DND-41 (cell line): ENCODE data around the gene GNS.

Experiments used
- ATAC-seq: fragments of 200-7000 bp; cut with Tn5 transposase; 3 replicates; pipeline ENCODE4 v1.9.1; 2021; ENCODE audit warnings: low read depth; ENCODE audit not compliant: insufficient read depth
- DNase-seq: peaks from one replicate; pipeline ENCODE4 v3.0.0-alpha.2; 2020
- H2AFZ ChIP-seq: 2 replicates; pipeline ENCODE4 v1.6.0; 2012; ENCODE audit warnings: low read depth, low read length
- H3K27ac ChIP-seq: 2 replicates; pipeline ENCODE4 v1.5.1; 2012; ENCODE audit warnings: low read length, inconsistent platforms
- H3K27me3 ChIP-seq: fragments of 200-600 bp; sonication (generic); 2 replicates; pipeline ENCODE4 v1.6.0; 2012; ENCODE audit warnings: low read length, mild to moderate bottlenecking, inconsistent platforms; ENCODE audit not compliant: insufficient read depth, poor library complexity
- H3K36me3 ChIP-seq: 2 replicates; pipeline ENCODE4 v1.5.1; 2012; ENCODE audit warnings: low read length, inconsistent platforms; ENCODE audit not compliant: insufficient read depth
- H3K4me1 ChIP-seq: 2 replicates; pipeline ENCODE4 v1.5.1; 2012; ENCODE audit warnings: mild to moderate bottlenecking, low read length; ENCODE audit not compliant: insufficient read depth
- H3K4me2 ChIP-seq: 2 replicates; pipeline ENCODE4 v1.6.0; 2012; ENCODE audit warnings: mild to moderate bottlenecking, moderate library complexity, low read length, inconsistent platforms; ENCODE audit not compliant: insufficient read depth
- H3K4me3 ChIP-seq, 2 experiments: fragments of 200-600 bp in 1 of 2; shearing (Covaris generic) in 1 of 2; 2 replicates each; pipeline ENCODE4 v1.5.1; 2012 to 2016; ENCODE audit warnings: inconsistent platforms in 2 of 2, low read length in 2 of 2, mild to moderate bottlenecking in 2 of 2, low read depth in 1 of 2, moderate library complexity in 1 of 2
- H3K79me2 ChIP-seq: 2 replicates; pipeline ENCODE4 v1.6.0; 2012; ENCODE audit warnings: low read length, inconsistent platforms; ENCODE audit not compliant: insufficient read depth
- H3K9ac ChIP-seq: 2 replicates; pipeline ENCODE4 v1.6.0; 2012; ENCODE audit warnings: low read depth, mild to moderate bottlenecking, inconsistent platforms, low read length, moderate library complexity
- H3K9me3 ChIP-seq: 2 replicates; pipeline ENCODE4 v1.5.1; 2012; ENCODE audit warnings: low read length, moderate library complexity, mild to moderate bottlenecking, inconsistent platforms; ENCODE audit not compliant: insufficient read depth, severe bottlenecking
- H4K20me1 ChIP-seq: 2 replicates; pipeline ENCODE4 v1.6.0; 2012; ENCODE audit warnings: low read length; ENCODE audit not compliant: insufficient read depth
- EZH2 ChIP-seq: IDR thresholded peaks from 3 replicates; pipeline ENCODE4 v1.6.1; 2012; ENCODE audit warnings: borderline replicate concordance, low read depth, mild to moderate bottlenecking, moderate library complexity, low read length, inconsistent platforms; ENCODE audit not compliant: severe bottlenecking
- TF ChIP-seq, protein P1 (sequence below): IDR thresholded peaks from 2 replicates; pipeline ENCODE4 v1.5.1; 2012; ENCODE audit warnings: borderline replicate concordance, low read length, moderate library complexity, mild to moderate bottlenecking; ENCODE audit not compliant: poor library complexity, severe bottlenecking; ENCODE audit errors: extremely low read depth

Gene GNS

DNA sequence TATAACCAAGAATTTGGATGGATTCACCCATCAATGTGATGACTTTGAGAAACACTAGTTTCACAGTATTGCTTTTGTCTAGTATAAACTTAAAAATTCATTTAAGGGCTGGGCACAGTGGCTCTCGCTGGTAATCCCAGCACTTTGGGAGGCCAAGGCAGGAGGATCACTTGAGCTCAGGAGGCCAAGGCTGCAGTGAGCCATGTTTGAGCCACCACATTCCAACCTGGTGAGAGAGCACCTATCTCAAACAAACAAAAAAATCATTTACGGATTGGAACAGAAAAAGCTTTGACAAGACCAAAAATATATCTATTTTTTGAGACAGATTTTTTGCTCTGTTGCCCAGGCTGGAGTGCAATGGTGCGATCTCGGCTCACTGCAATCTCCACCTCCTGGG is 27.5 kb downstream of the GNS start:
- Histone ChIP-seq H3K79me2 (no peaks in the 10 kb centered on the region), H3K9ac (no peak overlapping the region), H2AFZ (no peak overlapping the region), H3K27ac (no peak overlapping the region), H3K4me3 (no peak overlapping the region), H4K20me1 (no peaks in the 10 kb centered on the region), H3K36me3 (peaks cover 32% of the 10 kb centered on the region), H3K27me3 (no peaks in the 10 kb centered on the region), H3K4me1 (peaks cover 5% of the 10 kb centered on the region; the same call in 1 of the 2 replicates), H3K9me3 (no peaks in the 10 kb centered on the region), H3K4me2 (no peak overlapping the region)
- TF ChIP-seq, protein P1, sequence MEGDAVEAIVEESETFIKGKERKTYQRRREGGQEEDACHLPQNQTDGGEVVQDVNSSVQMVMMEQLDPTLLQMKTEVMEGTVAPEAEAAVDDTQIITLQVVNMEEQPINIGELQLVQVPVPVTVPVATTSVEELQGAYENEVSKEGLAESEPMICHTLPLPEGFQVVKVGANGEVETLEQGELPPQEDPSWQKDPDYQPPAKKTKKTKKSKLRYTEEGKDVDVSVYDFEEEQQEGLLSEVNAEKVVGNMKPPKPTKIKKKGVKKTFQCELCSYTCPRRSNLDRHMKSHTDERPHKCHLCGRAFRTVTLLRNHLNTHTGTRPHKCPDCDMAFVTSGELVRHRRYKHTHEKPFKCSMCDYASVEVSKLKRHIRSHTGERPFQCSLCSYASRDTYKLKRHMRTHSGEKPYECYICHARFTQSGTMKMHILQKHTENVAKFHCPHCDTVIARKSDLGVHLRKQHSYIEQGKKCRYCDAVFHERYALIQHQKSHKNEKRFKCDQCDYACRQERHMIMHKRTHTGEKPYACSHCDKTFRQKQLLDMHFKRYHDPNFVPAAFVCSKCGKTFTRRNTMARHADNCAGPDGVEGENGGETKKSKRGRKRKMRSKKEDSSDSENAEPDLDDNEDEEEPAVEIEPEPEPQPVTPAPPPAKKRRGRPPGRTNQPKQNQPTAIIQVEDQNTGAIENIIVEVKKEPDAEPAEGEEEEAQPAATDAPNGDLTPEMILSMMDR = no peak
- TF ChIP-seq EZH2 = no peak
- no peak for ATAC-seq
- no peak for DNase-seq

DNA sequence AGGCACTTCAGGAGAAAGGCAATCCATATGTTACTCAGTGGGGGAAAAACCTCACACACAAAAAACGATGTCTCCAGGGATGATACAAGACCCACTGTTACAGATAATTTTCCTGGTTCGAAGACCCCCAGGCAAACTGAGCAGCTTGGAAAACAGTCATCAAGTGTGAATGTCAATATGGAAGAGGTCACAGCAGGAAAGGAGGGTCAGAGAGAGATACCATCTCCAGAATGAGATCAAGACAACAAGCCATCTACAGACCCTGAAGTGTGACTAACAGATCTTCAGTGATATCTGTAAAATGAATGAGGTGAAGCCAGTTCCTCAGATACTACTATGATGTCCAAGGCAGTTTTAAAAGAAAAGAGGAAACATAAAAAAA is 28.6 kb downstream of the GNS start:
- no peaks in the 10 kb centered on the region for H3K79me2 ChIP-seq
- peaks cover 5% of the 10 kb centered on the region; the same call in 1 of the 2 replicates for H3K4me1 ChIP-seq
- no peak for DNase-seq
- H3K9ac ChIP-seq = no peak overlapping the region
- TF ChIP-seq, protein P1 = no peak
- H4K20me1 ChIP-seq = no peaks in the 10 kb centered on the region
- no peaks in the 10 kb centered on the region for H3K27me3 ChIP-seq
- no peak overlapping the region for H3K27ac ChIP-seq
- H3K36me3 ChIP-seq = peaks cover 25% of the 10 kb centered on the region
- no peak for ATAC-seq
- H3K9me3 ChIP-seq = no peaks in the 10 kb centered on the region
- H3K4me3 ChIP-seq = no peak overlapping the region
- no peak overlapping the region for H3K4me2 ChIP-seq
- no peak overlapping the region for H2AFZ ChIP-seq

DNA sequence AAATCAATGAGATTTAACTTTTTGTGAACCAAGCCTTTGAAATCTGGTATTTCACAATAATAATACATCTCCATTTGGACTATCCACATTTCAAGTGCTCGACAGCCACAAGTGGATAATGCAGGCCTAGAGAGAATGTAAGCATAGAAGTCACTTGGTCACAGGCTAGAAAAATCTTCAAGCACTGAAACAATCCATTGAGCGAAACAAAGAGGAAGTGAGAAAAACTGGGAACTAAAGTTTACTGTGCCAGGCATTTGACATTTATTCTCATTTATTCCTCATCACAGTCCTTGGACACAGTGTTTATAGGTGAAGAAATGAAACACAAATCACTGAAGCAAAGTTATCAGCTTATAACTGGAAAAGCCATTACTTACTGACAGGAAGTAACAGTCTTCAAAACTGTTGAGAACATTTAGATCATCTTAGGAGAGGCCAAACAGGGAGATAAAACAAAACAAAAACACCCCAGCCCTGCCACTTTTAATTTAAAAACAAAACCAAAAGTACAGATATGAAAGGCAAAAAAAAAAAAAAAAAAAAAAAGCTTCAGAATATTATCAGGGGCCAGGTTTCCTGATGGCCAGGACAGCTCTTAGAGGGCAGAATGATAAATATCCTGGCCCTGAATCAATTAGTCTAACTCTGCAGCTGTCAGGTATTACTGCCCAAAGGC is 29.2 kb downstream of the GNS start:
- ATAC-seq (no peak), DNase-seq (no peak)
- no peaks in the 10 kb centered on the region for H4K20me1 ChIP-seq
- peaks cover 5% of the 10 kb centered on the region; the same call in 1 of the 2 replicates for H3K4me1 ChIP-seq
- H3K79me2 ChIP-seq = no peaks in the 10 kb centered on the region
- H2AFZ ChIP-seq = no peak overlapping the region
- H3K9me3 ChIP-seq = no peaks in the 10 kb centered on the region
- TF ChIP-seq, protein P1 = no peak
- no peak for TF ChIP-seq EZH2
- peak overlapping the region; percentile 61 for H3K27ac ChIP-seq
- no peak overlapping the region for H3K4me2 ChIP-seq
- H3K36me3 ChIP-seq = peaks cover 20% of the 10 kb centered on the region
- H3K9ac ChIP-seq = no peak overlapping the region
- no peak overlapping the region for H3K4me3 ChIP-seq
- no peaks in the 10 kb centered on the region for H3K27me3 ChIP-seq
